NB4 (cell line): ENCODE data around the gene VASN.
A peak's percentile ranks its signal among the peaks of the same experiment; 100 is the strongest.

Experiments
- DNase-seq: peaks from one replicate; pipeline ENCODE4 v3.0.0; 2010; ENCODE audit warnings: low read depth
- H3K4me3 ChIP-seq: one replicate; pipeline ENCODE4 v1.5.1; 2011; ENCODE audit warnings: mild to moderate bottlenecking, low read depth, low read length, moderate library complexity
- MYC ChIP-seq: IDR thresholded peaks from 2 replicates; pipeline ENCODE4 v1.6.1; 2011; ENCODE audit warnings: low read depth, low read length
- POLR2A ChIP-seq: IDR thresholded peaks from 2 replicates; pipeline ENCODE4 v1.6.1; 2011; ENCODE audit warnings: mild to moderate bottlenecking; ENCODE audit not compliant: insufficient read length; ENCODE audit errors: extremely low read depth
- TF ChIP-seq, protein P1 (sequence below): IDR thresholded peaks from 2 replicates; pipeline ENCODE4 v1.6.1; 2011; ENCODE audit warnings: low read depth, low read length
- TF ChIP-seq, protein P2 (sequence below): IDR thresholded peaks from one replicate; pipeline ENCODE4 v1.5.1; 2012; ENCODE audit warnings: low read depth, low read length

Gene VASN

GRCh38 chr16:4336701-4337539 lies 34.7 kb upstream of the VASN start:
- H3K4me3 ChIP-seq: no peak overlapping the region
- DNase-seq: no peak
- TF ChIP-seq, protein P1, sequence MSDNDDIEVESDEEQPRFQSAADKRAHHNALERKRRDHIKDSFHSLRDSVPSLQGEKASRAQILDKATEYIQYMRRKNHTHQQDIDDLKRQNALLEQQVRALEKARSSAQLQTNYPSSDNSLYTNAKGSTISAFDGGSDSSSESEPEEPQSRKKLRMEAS: no peak
- no peak for TF ChIP-seq MYC
- TF ChIP-seq, protein P2, sequence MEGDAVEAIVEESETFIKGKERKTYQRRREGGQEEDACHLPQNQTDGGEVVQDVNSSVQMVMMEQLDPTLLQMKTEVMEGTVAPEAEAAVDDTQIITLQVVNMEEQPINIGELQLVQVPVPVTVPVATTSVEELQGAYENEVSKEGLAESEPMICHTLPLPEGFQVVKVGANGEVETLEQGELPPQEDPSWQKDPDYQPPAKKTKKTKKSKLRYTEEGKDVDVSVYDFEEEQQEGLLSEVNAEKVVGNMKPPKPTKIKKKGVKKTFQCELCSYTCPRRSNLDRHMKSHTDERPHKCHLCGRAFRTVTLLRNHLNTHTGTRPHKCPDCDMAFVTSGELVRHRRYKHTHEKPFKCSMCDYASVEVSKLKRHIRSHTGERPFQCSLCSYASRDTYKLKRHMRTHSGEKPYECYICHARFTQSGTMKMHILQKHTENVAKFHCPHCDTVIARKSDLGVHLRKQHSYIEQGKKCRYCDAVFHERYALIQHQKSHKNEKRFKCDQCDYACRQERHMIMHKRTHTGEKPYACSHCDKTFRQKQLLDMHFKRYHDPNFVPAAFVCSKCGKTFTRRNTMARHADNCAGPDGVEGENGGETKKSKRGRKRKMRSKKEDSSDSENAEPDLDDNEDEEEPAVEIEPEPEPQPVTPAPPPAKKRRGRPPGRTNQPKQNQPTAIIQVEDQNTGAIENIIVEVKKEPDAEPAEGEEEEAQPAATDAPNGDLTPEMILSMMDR: no peak
- TF ChIP-seq POLR2A: no peak

- DNase-seq: no peak
- H3K4me3 ChIP-seq: no peak overlapping the region
- TF ChIP-seq POLR2A: no peak
- TF ChIP-seq, protein P2: no peak
- TF ChIP-seq, protein P1: no peak
- TF ChIP-seq MYC: no peak
Measured at GRCh38 chr16:4337540-4338088, 34.0 kb upstream of the VASN start.

DNA sequence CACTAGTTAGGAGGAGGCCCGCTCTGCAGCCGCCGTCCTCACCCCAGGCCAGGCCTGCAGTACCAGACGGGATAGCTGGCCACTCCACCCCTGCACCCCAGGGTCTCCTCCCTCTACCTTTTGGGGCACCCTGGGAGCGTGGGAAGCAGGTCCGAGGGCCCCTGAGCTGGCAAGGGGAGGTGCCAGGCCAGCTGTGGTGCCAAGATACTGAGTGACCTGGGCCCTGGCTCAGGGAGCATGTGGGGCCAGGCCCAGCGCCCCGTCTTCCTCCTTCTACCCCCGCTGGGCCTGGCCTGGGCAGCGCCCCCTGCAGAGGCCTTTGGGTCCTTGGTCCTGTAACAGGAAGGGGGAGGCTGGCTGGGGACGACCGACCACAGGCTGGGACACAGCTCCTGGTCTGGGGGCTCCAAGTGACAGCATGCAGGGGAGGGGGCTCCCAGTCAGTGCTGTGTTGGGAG lies 33.5 kb upstream of the VASN start:
- no peak for DNase-seq
- TF ChIP-seq, protein P1: no peak
- TF ChIP-seq POLR2A: no peak
- no peak for TF ChIP-seq MYC
- TF ChIP-seq, protein P2: peak; percentile 10
- H3K4me3 ChIP-seq: no peak overlapping the region

DNA sequence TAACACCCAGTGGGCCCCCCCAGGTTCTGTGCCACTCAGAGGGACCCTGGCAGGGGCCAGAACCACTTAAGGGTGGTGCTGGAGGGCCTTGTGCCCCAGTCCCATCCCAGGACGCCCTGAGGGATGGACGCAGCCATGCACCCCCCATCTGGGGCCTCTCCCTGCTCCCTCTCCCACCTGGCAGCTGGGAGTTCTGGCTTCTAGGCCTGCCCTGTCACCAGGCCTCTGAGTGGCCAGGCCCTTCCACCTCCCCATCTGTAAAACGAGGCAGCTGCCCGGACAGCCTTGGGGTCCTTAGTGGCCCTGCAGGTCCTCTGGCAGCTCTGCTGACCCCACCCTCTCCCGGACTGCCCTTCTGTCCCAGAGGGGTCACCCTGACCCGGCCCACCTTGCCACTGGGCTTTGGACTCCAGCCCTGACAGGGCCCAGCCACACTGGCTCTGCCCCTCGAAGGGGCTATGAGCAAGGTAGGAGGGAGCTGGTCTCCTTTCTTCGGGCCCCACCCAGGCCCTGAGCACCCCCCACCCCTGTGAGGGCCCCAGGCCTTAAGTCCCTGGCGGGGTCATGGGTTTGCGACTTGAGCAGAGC lies 32.8 kb upstream of the VASN start:
- no peak for DNase-seq
- TF ChIP-seq MYC (no peak), POLR2A (no peak)
- TF ChIP-seq, protein P2: no peak
- TF ChIP-seq, protein P1: no peak
- H3K4me3 ChIP-seq: no peak overlapping the region

GRCh38 chr16:4339455-4339854 lies 32.2 kb upstream of the VASN start:
- TF ChIP-seq, protein P1: no peak
- TF ChIP-seq MYC (no peak), POLR2A (no peak)
- TF ChIP-seq, protein P2: no peak

More at GRCh38 chr16:4339455-4339854, 32.2 kb upstream of the VASN start:
- no peak overlapping the region for H3K4me3 ChIP-seq
- no peak for DNase-seq
